GM19468 (cell line): ENCODE measurements around the gene BANP.
A peak's percentile ranks its signal among the peaks of the same experiment; 100 is the strongest.
"Not testable (repeated sequence)": the region's sequence is repeated elsewhere in the genome, so short reads cannot be mapped to it uniquely, and the experiment has no call there.

Experiments used
- ATAC-seq: cut with Tn5 transposase; IDR thresholded peaks from one replicate; pipeline ENCODE4 v1.9.1; 2021; ENCODE audit warnings: mild to moderate bottlenecking, moderate library complexity, moderate number of reproducible peaks; ENCODE audit not compliant: unreplicated experiment; ENCODE audit errors: extremely low read depth

Gene BANP

GRCh38 chr16:87950765-87951551 lies at the start of gene BANP:
BANP (plus strand) TSS chr16:87951434; CDS start chr16:87975116, 23,682 bp downstream.
- peak; percentile 81 for ATAC-seq

- not testable (repeated sequence) for ATAC-seq
Observed at GRCh38 chr16:87904963-87905362, 46.3 kb upstream of the BANP start.

- ATAC-seq = not testable (repeated sequence)
Observed at GRCh38 chr16:87905521-87905920, 45.7 kb upstream of the BANP start.

GRCh38 chr16:87908101-87908500 lies 43.1 kb upstream of the BANP start:
- not testable (repeated sequence) for ATAC-seq

- ATAC-seq = peak; percentile 74
Observed at GRCh38 chr16:87909203-87909935, 41.9 kb upstream of the BANP start.

GRCh38 chr16:87911106-87911763 lies 40.0 kb upstream of the BANP start:
- ATAC-seq = not testable (repeated sequence)

- ATAC-seq = not testable (repeated sequence)
Observed at GRCh38 chr16:87912691-87913090, 38.5 kb upstream of the BANP start.

GRCh38 chr16:87914021-87914725 lies 37.1 kb upstream of the BANP start:
- ATAC-seq = not testable (repeated sequence)

- ATAC-seq = no peak
Observed at GRCh38 chr16:87914812-87915211, 36.4 kb upstream of the BANP start.

GRCh38 chr16:87917503-87917902 lies 33.7 kb upstream of the BANP start:
- no peak for ATAC-seq

- no peak for ATAC-seq
Observed at GRCh38 chr16:87918338-87918737, 32.9 kb upstream of the BANP start.

- no peak for ATAC-seq
Observed at GRCh38 chr16:87918866-87919680, 32.2 kb upstream of the BANP start.

GRCh38 chr16:87919681-87919994 lies 31.6 kb upstream of the BANP start:
- no peak for ATAC-seq

- ATAC-seq = no peak
Observed at GRCh38 chr16:87921236-87921773, 29.9 kb upstream of the BANP start.

GRCh38 chr16:87922250-87922871 lies 28.9 kb upstream of the BANP start:
- ATAC-seq = no peak

GRCh38 chr16:87924041-87924810 lies 27.0 kb upstream of the BANP start:
- ATAC-seq = no peak

- ATAC-seq = no peak
Observed at GRCh38 chr16:87924811-87925670, 26.2 kb upstream of the BANP start.
